ENCODE data around the gene SPPL2B.

Gene SPPL2B

GRCh38 chr19:2309734-2310362 is 18.6 kb upstream of the SPPL2B start:
- no peak overlapping the region for H3K4me3 ChIP-seq (ENCODE audit: low read depth, low read length)
- DNase-seq (ENCODE audit: low read depth): peak; percentile 17
- TF ChIP-seq CTCF (IDR thresholded peaks at IDR 0.05; ENCODE audit: control insufficient read depth, extremely low read depth, insufficient read depth): no peak

- no peak for DNase-seq (ENCODE audit: low read depth)
- no peak overlapping the region for H3K4me3 ChIP-seq (ENCODE audit: low read depth, low read length)
- TF ChIP-seq CTCF (IDR thresholded peaks at IDR 0.05; ENCODE audit: control insufficient read depth, extremely low read depth, insufficient read depth): no peak
Measured at GRCh38 chr19:2311093-2311492, 17.4 kb upstream of the SPPL2B start.

GRCh38 chr19:2312820-2313501 is 15.5 kb upstream of the SPPL2B start:
- no peak for DNase-seq (ENCODE audit: low read depth)
- H3K4me3 ChIP-seq (ENCODE audit: low read depth, low read length): no peak overlapping the region
- TF ChIP-seq CTCF (IDR thresholded peaks at IDR 0.05; ENCODE audit: control insufficient read depth, extremely low read depth, insufficient read depth): no peak

- no peak overlapping the region for H3K4me3 ChIP-seq (ENCODE audit: low read depth, low read length)
- no peak for TF ChIP-seq CTCF (IDR thresholded peaks at IDR 0.05; ENCODE audit: control insufficient read depth, extremely low read depth, insufficient read depth)
- no peak for DNase-seq (ENCODE audit: low read depth)
Measured at GRCh38 chr19:2315121-2315817, 13.2 kb upstream of the SPPL2B start.

- no peak overlapping the region for H3K4me3 ChIP-seq (ENCODE audit: low read depth, low read length)
- DNase-seq (ENCODE audit: low read depth): no peak
- peak; percentile 77 for TF ChIP-seq CTCF (IDR thresholded peaks at IDR 0.05; ENCODE audit: control insufficient read depth, extremely low read depth, insufficient read depth)
Measured at GRCh38 chr19:2315818-2316353, 12.6 kb upstream of the SPPL2B start.

- H3K4me3 ChIP-seq (ENCODE audit: low read depth, low read length): no peak overlapping the region
- DNase-seq (ENCODE audit: low read depth): no peak
- TF ChIP-seq CTCF (IDR thresholded peaks at IDR 0.05; ENCODE audit: control insufficient read depth, extremely low read depth, insufficient read depth): no peak
Measured at GRCh38 chr19:2317300-2317699, 11.2 kb upstream of the SPPL2B start.

All from LNCaP clone FGC (cell line).